T-cell (primary cell): ENCODE results near the gene TMIGD1. TPM values are rescaled to one million over a fixed set of nuclear protein-coding genes. Genes with fewer than 3 reads are reported as not detected.

Experiments used
- ATAC-seq, 4 experiments: fragments of 200-7000 bp in 3 of 4; fragments of 150-1000 bp in 1 of 4; cut with Tn5 transposase; replicated peaks in 1 of 4; 1 replicate in 3 of 4; 2 replicates in 1 of 4; pipeline ENCODE4 v1.10.0; 2021; ENCODE audit warnings: moderate library complexity in 3 of 4, mild to moderate bottlenecking in 2 of 4, moderate number of reproducible peaks in 1 of 4
- CTCF ChIA-PET, 2 donors: fragments of 300-600 bp; sonication (Branson Sonifier 250); formaldehyde crosslinking; loops; one replicate each; lab custom pipeline; 2022; ENCODE audit warnings: antibody characterized with exemption in 2 of 2; lab: Charles Lee
- POLR2A ChIA-PET, 2 donors: fragments of 300-600 bp; sonication (Branson Sonifier 250); formaldehyde crosslinking; loops; one replicate each; lab custom pipeline; 2022; ENCODE audit warnings: antibody characterized with exemption in 2 of 2; lab: Charles Lee
- DNase-seq, 35 experiments: peaks; one replicate each; pipeline versions ENCODE4 v3.0.0 to v3.0.0-alpha.2; 2013 to 2023
- H3K27ac ChIP-seq: one replicate; pipeline ENCODE4 v1.5.1; 2013; ENCODE audit warnings: low read length
- H3K27me3 ChIP-seq, 2 experiments: replicated peaks in 1 of 2; 1 replicate in 1 of 2; 2 replicates in 1 of 2; pipeline versions ENCODE4 v1.6.1 to v1.7.0; 2013; ENCODE audit warnings: low read length in 1 of 2, mixed read lengths in 1 of 2; ENCODE audit not compliant: control insufficient read depth in 2 of 2, insufficient read depth in 2 of 2; ENCODE audit errors: extremely low read depth in 1 of 2
- H3K36me3 ChIP-seq, 2 donors: 1 replicate in 1 of 2; 2 replicates in 1 of 2; pipeline versions ENCODE4 v1.6.1 to v1.7.0; 2013; ENCODE audit warnings: low read length in 1 of 2; ENCODE audit not compliant: control insufficient read depth in 2 of 2, insufficient read depth in 1 of 2; ENCODE audit errors: extremely low read depth in 1 of 2
- H3K4me1 ChIP-seq, 2 experiments: 1 replicate in 1 of 2; 2 replicates in 1 of 2; pipeline versions ENCODE4 v1.6.1 to v1.7.0; 2013; ENCODE audit warnings: low read length in 2 of 2, mixed read lengths in 1 of 2; ENCODE audit not compliant: insufficient read depth in 2 of 2, control insufficient read depth in 1 of 2; ENCODE audit errors: extremely low read depth in 1 of 2
- H3K4me3 ChIP-seq, 2 donors: 1 replicate in 1 of 2; 2 replicates in 1 of 2; pipeline versions ENCODE4 v1.5.1 to v1.7.0; 2013; ENCODE audit warnings: mild to moderate bottlenecking in 2 of 2, low read length in 1 of 2, moderate library complexity in 1 of 2; ENCODE audit not compliant: control insufficient read depth in 1 of 2; ENCODE audit errors: extremely low read depth in 1 of 2
- H3K9me3 ChIP-seq: 2 replicates; pipeline ENCODE4 v1.7.0; 2013
- H3K27ac Mint-ChIP-seq, 2 donors: one replicate each; pipeline ENCODE4 v1.8.0; 2020 to 2021; ENCODE audit warnings: mild to moderate bottlenecking in 2 of 2, mixed read lengths in 2 of 2
- H3K27me3 Mint-ChIP-seq, 2 donors: one replicate each; pipeline ENCODE4 v1.8.0; 2021 to 2022; ENCODE audit warnings: mixed read lengths in 2 of 2
- H3K36me3 Mint-ChIP-seq: one replicate; pipeline ENCODE4 v1.8.0; 2021; ENCODE audit warnings: mixed read lengths
- H3K4me1 Mint-ChIP-seq, 3 donors: one replicate each; pipeline ENCODE4 v1.8.0; 2020 to 2022; ENCODE audit warnings: mixed read lengths in 3 of 3, mild to moderate bottlenecking in 1 of 3
- H3K4me3 Mint-ChIP-seq, 3 donors: one replicate each; pipeline ENCODE4 v1.8.0; 2020 to 2022; ENCODE audit warnings: mild to moderate bottlenecking in 3 of 3, mixed read lengths in 3 of 3, moderate library complexity in 3 of 3
- H3K9me3 Mint-ChIP-seq, 3 donors: one replicate each; pipeline ENCODE4 v1.8.0; 2020 to 2022; ENCODE audit warnings: mixed read lengths in 3 of 3
- WGBS: methylation state at CpG from one replicate; pipeline ENCODE4 v1.1.5; 2013; ENCODE audit warnings: missing lambda C conversion rate; ENCODE audit not compliant: insufficient coverage; 5-methylcytosine and 5-hydroxymethylcytosine counted together
- total RNA-seq, 35 experiments: library from RNA in 6 of 35; stranded (reverse) in 6 of 35; fragments of 120-200 nt in 1 of 35; gene quantifications; one replicate each; pipeline versions ENCODE4 v1.2.1 to v1.2.4 and lab custom pipeline; 2013 to 2026

TMIGD1 gene
- total RNA-seq, 5 donors from 2014 or later (not counting 1 experiment from before 2014, with no cell fraction given): not detected

DNA sequence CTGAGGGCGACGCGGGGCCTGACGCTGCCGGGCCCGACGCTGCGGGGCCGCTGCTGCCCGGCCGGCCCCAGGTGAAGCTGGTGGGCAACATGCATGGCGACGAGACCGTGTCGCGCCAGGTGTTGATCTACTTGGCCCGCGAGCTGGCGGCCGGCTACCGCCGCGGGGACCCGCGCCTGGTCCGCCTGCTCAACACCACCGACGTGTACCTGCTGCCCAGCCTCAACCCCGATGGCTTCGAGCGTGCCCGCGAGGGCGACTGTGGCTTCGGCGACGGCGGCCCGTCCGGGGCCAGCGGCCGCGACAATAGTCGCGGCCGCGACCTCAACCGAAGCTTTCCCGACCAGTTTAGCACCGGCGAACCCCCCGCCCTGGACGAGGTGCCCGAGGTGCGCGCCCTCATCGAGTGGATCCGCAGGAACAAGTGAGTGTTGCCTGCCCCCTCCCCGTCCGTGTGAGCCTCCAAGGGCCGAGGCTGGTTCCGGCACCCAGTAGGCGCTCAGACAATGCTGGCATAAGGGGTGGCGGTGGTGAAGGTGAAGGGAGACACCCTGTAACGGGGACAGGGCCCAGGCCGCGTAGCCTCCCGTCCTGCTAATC is 45.5 kb upstream of the TMIGD1 start:
- Mint-ChIP-seq H3K9me3 (no peaks in the 10 kb centered on the region), H3K27ac (peak overlapping the region; percentile 39 to 49), H3K27me3 (peaks cover 0 to 4% of the 10 kb centered on the region in 2 donors), H3K36me3 (no peaks in the 10 kb centered on the region), H3K4me3 (peak overlapping the region; percentile 85 to 95 (median 86)), H3K4me1 (peaks cover 54 to 72% (median 63%) of the 10 kb centered on the region in 3 donors)
- under 1% methylated on average over 64 of the region's 68 CpGs for WGBS
- ATAC-seq (peak; percentile 2 to 10 (median 6)), DNase-seq (peak in 21 of 35 experiments; percentile 3 to 37 (median 12))
- POLR2A ChIA-PET: interaction anchor here in 1 of 2 donors (0.6 kb wide), 2 partner anchors 88 to 275 kb away, joined by 3 to 5 read pairs; no protein-coding TSS in a partner anchor
- H3K36me3 ChIP-seq: no peaks in the 10 kb centered on the region
- CTCF ChIA-PET: interaction anchor here in 1 of 2 donors (0.7 kb wide), 1 partner anchor 16 kb away, joined by 3 read pairs; no protein-coding TSS in a partner anchor
- H3K9me3 ChIP-seq: no peaks in the 10 kb centered on the region
- no peaks in the 10 kb centered on the region for H3K27me3 ChIP-seq
- H3K4me3 ChIP-seq: peak overlapping the region; percentile 70 to 71
- H3K4me1 ChIP-seq: peaks cover 29 to 34% of the 10 kb centered on the region in 2 experiments
- no peak overlapping the region for H3K27ac ChIP-seq

DNA sequence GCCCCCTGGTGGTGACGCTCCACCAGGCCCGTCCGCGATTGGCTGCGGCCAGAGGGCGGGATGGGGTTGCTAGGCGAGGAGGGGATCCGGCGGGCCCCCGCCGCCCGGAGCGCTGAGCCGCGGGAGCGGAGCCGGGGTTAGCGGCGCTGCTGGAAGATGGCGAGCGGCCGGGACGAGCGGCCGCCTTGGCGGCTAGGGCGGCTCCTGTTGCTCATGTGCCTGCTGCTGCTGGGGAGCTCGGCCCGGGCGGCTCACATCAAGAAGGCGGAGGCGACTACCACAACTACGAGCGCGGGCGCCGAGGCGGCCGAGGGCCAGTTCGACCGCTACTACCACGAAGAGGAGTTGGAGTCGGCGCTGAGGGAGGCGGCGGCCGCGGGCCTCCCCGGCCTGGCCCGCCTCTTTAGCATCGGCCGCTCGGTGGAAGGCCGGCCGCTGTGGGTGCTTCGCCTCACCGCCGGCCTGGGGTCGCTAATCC is 45.0 kb upstream of the TMIGD1 start, which contains the start of gene CPD:
Gene CPD, plus strand, starts transcription at position 103 of the 478 bp plus-strand sequence. Its CDS starts 54 bp downstream, at position 157.
- Mint-ChIP-seq H3K9me3 (no peaks in the 10 kb centered on the region), H3K27ac (peak within 1 kb of the TSS; percentile 95), H3K4me1 (peaks cover 54 to 67% (median 62%) of the 10 kb centered on the region in 3 donors), H3K4me3 (peak within 1 kb of the TSS; percentile 92 to 95 (median 92)), H3K27me3 (peaks cover 0 to 7% of the 10 kb centered on the region in 2 donors), H3K36me3 (no peaks in the 10 kb centered on the region)
- DNase-seq (peak; percentile 86 to 98 (median 94)), ATAC-seq (peak; percentile 93 to 97 (median 94))
- under 1% methylated on average over 59 of the region's 59 CpGs for WGBS
- peak within 1 kb of the TSS; percentile 88 for H3K27ac ChIP-seq
- H3K9me3 ChIP-seq: no peaks in the 10 kb centered on the region
- H3K4me3 ChIP-seq: peak within 1 kb of the TSS; percentile 70 to 71
- ChIA-PET CTCF (interaction anchor here (0.7 kb wide), 2 partner anchors 788 to 1521 kb away, joined by 3 read pairs; no protein-coding TSS in a partner anchor), POLR2A (interaction anchor here in 1 of 2 donors (0.7 kb wide), 1 partner anchor 29 kb away, joined by 4 read pairs; no protein-coding TSS in a partner anchor)
- H3K36me3 ChIP-seq: no peaks in the 10 kb centered on the region
- peaks cover 29 to 34% of the 10 kb centered on the region in 2 experiments for H3K4me1 ChIP-seq
- no peaks in the 10 kb centered on the region for H3K27me3 ChIP-seq

DNA sequence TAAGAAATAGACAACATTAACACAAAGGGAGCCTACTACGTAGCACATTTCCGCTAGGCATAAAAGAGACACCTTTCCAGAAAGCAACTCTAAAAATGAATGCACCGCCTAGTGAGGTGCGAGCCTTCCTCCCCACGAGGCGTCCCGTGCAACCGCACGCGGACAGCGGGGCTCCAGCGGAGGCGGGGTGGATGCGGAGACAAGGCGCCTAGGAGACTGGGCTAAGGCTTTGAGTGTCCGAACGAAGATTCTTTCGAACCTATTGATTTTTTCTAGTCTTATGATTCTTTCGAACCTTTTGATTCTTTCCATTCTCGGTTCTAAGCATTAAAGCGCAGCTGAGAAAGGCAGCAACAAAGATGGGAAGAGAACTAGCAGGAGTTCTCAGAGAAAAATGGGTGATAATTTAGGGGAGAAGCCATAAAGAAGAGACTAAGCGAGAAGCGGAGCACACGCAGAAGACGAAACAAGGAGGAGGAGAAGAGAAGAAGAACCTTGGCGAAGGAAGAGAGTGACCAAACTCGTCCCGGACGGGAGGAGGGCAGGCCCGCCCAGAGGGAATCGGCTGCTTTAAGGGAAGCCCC is 44.5 kb upstream of the TMIGD1 start:
- peak; percentile 51 to 65 (median 60) for ATAC-seq
- H3K4me3 ChIP-seq: peak overlapping the region; percentile 70 to 71
- CTCF ChIA-PET: interaction anchor here (0.7 to 1.4 kb wide), 4 partner anchors 9 to 1520 kb away, joined by 3 read pairs; no protein-coding TSS in a partner anchor

DNA sequence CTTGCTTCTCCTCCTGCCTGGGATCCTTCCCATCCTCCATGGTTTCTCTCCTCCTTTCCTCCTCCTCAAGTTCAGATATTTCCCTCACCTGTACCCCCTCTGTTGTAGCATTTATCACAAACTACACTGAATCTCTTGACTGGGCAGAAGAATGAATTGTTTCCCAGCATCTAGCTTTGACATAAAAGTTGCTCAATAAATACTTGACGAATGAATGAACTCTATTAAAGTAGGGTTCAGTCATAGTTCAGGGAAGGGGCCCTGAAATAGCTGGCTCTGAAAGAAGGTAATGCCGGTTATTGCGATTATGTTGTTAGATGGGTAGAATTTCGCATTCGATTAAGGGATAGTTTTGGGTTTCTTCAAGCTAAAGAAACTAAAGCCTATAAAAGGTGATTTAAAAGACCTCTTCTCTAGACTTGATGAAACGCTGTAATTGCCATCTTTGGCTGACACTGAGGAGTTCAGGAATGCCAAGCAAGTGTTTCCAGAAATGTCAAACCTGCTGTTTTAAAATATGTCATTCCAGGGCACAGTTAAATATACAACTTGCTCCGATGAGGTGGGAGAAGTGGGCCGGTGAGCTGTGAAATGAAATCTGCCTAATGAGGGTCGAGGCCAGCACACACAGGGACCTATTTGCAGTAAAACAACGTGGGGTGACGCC is 43.9 kb upstream of the TMIGD1 start:
- peak overlapping the region; percentile 70 to 71 for H3K4me3 ChIP-seq
- peak overlapping the region; percentile 92 to 95 (median 92) for H3K4me3 Mint-ChIP-seq
- DNase-seq (no peak), ATAC-seq (no peak)
- H3K4me1 ChIP-seq: peaks cover 29 to 34% of the 10 kb centered on the region in 2 experiments
- H3K27ac ChIP-seq: peak overlapping the region; percentile 88
- H3K27me3 Mint-ChIP-seq: peaks cover 0 to 8% of the 10 kb centered on the region in 2 donors
- peak overlapping the region; percentile 95 for H3K27ac Mint-ChIP-seq
- no peaks in the 10 kb centered on the region for H3K27me3 ChIP-seq
- H3K9me3 ChIP-seq: no peaks in the 10 kb centered on the region
- WGBS: 39% methylated on average over 9 of the region's 11 CpGs
- peaks cover 45 to 55% (median 54%) of the 10 kb centered on the region in 3 donors for H3K4me1 Mint-ChIP-seq
- H3K36me3 ChIP-seq: no peaks in the 10 kb centered on the region
- POLR2A ChIA-PET: interaction anchor here (0.6 to 1.0 kb wide), 2 partner anchors 14 to 36 kb away, joined by 7 to 8 read pairs; no protein-coding TSS in a partner anchor
- no peaks in the 10 kb centered on the region for H3K36me3 Mint-ChIP-seq
- no peaks in the 10 kb centered on the region for H3K9me3 Mint-ChIP-seq
- CTCF ChIA-PET: interaction anchor here (1.2 to 1.4 kb wide), 2 partner anchors 9 to 11 kb away, joined by 3 read pairs; no protein-coding TSS in a partner anchor

More for the DNA sequence above, 44.5 kb upstream of the TMIGD1 start:
- no peaks in the 10 kb centered on the region for H3K36me3 ChIP-seq
- no peaks in the 10 kb centered on the region for H3K27me3 ChIP-seq
- H3K27ac ChIP-seq: peak overlapping the region; percentile 88
- Mint-ChIP-seq H3K9me3 (no peaks in the 10 kb centered on the region), H3K36me3 (no peaks in the 10 kb centered on the region), H3K27ac (peak overlapping the region; percentile 95), H3K27me3 (peaks cover 0 to 8% of the 10 kb centered on the region in 2 donors), H3K4me3 (peak overlapping the region; percentile 92 to 95 (median 92)), H3K4me1 (peaks cover 50 to 61% (median 58%) of the 10 kb centered on the region in 3 donors)
- DNase-seq: peak; percentile 27 to 80 (median 45)
- 0% methylated on average over 30 of the region's 31 CpGs for WGBS
- peaks cover 29 to 34% of the 10 kb centered on the region in 2 experiments for H3K4me1 ChIP-seq
- POLR2A ChIA-PET: interaction anchor here (0.6 to 1.0 kb wide), 3 partner anchors 14 to 36 kb away, joined by 4 to 8 read pairs (median 7); no protein-coding TSS in a partner anchor
- no peaks in the 10 kb centered on the region for H3K9me3 ChIP-seq

DNA sequence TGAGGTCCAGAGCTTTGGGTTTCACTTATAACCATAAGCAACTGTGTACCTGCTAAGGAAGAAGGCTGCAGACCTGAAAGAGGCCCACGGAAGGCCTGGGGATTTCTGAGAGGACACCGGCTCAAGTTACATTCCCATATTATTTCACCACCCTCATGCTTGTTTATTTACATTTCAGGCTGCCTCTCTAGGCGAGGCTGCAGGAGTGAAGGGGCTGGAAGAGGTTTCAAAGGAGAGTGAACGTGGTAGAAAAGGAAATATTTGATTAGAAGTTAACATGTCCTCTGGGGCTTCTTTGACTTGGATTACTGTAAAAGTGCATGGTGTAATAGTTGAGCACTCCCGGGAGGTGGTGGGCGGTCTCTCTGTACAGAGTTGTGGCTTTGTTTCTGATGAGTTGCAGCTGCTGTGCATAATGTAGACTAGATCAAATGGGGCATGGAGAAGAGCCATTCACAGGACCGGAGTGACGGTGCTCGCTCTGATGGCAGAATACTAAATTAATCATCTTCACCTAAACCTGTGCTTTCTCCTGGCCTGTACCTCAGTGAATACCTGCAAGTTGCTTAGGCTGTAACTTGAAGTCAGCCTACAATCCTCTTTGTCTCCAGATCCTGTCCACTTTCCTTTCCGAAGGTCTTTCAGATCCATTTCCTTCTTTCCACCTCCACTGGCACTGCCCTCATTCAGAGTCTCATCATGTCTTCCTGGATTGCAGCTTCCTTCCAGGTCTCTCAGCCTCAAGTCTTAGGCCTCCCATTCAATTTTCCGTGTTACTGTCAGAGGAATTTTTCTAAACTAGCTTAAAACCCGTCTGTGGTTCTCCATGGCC is 43.0 kb upstream of the TMIGD1 start:
- H3K4me1 Mint-ChIP-seq: peaks cover 42 to 48% (median 47%) of the 10 kb centered on the region in 3 donors

More for the DNA sequence above, 43.0 kb upstream of the TMIGD1 start:
- WGBS: 78% methylated on average over 7 of the region's 12 CpGs
- Mint-ChIP-seq H3K27ac (peak overlapping the region; percentile 95), H3K9me3 (no peaks in the 10 kb centered on the region), H3K4me3 (peak overlapping the region; percentile 8 to 95 (median 92)), H3K27me3 (peaks cover 0 to 8% of the 10 kb centered on the region in 2 donors), H3K36me3 (no peaks in the 10 kb centered on the region)
- no peak for ATAC-seq
- Histone ChIP-seq H3K36me3 (no peaks in the 10 kb centered on the region), H3K9me3 (no peaks in the 10 kb centered on the region), H3K27me3 (no peaks in the 10 kb centered on the region), H3K4me1 (peaks cover 29 to 34% of the 10 kb centered on the region in 2 experiments), H3K4me3 (no peak overlapping the region), H3K27ac (peak overlapping the region; percentile 88)
- CTCF ChIA-PET: interaction anchor here (1.2 to 1.4 kb wide), 2 partner anchors 10 kb away, joined by 3 read pairs; no protein-coding TSS in a partner anchor
- POLR2A ChIA-PET: interaction anchor here (0.5 to 1.0 kb wide), 2 partner anchors 13 to 22 kb away, joined by 4 to 8 read pairs; no protein-coding TSS in a partner anchor
- peak in 3 of 35 experiments; percentile 0 to 14 (median 7) for DNase-seq
